ENCODE results near the gene MCRIP1.

The MCRIP1 gene

DNA sequence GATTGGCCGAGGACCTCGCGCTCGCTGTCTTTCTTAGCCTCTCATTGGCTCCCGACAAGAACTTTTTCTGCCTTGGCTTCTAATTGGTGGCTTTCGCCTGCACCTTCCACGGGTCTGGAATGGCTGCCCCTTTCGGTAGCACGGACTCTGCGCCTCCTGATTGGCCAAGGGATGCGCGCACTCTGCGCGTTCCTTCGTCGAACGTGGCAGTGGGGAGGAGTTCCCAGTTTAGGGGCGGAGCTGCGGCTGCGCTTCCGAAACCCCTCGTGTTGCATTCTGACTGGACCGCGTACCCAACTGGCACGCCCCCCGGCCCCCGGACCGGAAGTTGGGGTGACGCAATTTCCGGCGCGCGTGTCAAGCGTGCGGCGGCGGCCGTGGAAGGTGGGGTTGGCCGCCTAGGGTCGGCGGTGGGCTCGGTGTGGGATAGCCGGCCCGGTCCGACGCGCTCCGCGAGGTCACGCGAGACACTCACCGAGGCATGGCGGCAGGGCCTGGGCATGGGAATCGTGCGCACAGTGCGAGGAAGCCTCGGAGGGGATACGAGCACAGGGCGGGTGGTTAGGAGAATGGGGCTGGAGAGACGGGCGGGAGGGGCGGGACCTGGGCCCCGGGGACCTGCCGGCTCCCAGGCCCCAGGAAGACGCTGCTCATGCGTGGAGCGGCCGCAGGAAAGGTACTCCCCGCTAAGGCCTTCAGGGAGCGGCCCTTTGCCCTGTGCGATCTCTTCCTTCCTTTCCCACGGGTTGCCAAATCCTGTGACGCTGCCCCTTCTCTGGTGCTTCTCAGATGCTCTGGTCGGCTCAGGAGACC, 27.9 kb upstream of the MCRIP1 start:
- peak; percentile 99 for DNase-seq

DNA sequence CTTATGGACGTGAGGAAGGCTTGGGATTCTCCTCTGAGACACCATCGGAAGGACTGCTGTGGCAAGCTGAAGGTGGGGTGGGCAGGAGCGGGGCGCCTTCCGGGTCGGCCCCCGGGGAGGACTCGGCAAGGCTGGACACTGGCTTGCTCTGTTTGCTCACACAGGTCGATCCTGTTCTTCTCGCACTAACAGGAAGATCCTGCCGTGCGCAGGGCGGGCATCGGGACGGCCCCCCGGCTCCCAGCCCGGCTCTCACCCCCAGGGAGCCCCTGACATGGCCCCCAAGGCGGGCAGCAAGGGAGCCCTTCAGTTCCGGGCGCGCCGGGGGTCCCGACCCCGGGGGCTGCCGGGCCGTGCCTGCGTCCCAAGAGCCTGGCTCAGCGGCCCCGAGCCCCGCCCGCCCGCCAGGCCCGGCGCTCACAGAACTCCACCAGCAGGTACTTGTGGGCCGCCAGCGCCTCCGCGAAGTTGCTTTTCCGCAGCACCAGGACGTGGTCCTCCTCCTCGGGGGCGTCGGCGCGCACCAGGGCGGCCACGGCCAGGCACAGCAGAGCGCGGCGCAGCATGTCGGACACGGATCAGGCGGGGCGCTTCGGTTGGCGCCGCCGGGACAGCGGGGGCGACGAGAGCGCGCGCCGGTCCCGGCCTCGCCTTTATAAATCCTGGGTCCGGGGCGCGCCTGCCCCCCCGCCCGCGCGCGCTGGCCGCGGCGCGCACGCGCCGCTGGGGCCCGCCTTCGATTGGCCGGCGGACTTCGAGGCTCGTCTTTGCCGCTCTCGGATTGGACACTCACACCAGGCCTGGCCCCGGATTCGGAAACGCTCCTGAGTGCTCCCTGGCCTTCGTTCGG, 27.0 kb upstream of the MCRIP1 start, which contains the start of gene P4HB:
Gene P4HB, minus strand, starts transcription at position 630 of the 850 bp plus-strand sequence. Its CDS starts 64 bp downstream, at position 566.
- peak in 1 of 2 experiments; percentile 91 for DNase-seq

DNA sequence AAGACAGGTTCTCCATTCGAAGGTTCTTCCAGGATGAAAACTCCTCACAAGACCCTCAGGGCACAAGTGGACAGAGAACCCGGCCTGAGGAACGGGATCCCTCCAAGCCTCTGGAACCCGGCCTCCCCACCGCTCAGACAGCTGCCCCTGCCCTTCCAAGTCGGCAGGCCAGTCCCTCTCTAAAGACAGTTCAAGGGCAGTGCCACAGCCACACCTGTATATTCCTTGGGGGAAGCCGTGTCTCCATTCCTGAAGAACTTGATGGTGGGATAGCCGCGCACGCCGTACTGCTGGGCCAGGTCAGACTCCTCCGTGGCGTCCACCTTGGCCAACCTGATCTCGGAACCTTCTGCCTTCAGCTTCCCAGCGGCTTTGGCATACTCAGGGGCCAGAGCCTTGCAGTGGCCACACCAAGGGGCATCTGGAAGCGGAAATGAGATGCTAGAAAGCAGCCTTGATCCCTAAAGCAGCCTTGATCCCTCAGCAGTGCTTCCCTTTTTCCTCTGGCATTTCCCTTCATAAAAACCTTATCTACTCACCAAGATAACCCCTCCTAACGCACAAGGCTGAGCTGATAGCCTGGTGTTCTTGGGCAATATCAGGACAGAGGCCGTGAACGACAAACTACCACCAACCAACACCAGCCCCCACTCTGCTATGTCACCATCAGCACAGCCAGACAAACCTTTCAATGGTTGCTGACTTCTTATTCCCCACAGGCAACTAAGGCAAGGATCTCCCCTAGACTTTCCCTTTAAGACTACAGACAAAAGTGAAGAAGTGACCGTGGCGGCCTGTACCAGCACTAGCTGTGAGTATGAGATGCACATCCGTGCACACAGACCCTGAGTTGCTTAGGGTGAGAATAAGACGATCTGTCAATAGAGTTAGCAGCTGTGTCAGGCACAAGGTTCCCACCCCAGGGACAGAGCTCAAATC, 26.1 kb upstream of the MCRIP1 start:
- DNase-seq: no peak

DNA sequence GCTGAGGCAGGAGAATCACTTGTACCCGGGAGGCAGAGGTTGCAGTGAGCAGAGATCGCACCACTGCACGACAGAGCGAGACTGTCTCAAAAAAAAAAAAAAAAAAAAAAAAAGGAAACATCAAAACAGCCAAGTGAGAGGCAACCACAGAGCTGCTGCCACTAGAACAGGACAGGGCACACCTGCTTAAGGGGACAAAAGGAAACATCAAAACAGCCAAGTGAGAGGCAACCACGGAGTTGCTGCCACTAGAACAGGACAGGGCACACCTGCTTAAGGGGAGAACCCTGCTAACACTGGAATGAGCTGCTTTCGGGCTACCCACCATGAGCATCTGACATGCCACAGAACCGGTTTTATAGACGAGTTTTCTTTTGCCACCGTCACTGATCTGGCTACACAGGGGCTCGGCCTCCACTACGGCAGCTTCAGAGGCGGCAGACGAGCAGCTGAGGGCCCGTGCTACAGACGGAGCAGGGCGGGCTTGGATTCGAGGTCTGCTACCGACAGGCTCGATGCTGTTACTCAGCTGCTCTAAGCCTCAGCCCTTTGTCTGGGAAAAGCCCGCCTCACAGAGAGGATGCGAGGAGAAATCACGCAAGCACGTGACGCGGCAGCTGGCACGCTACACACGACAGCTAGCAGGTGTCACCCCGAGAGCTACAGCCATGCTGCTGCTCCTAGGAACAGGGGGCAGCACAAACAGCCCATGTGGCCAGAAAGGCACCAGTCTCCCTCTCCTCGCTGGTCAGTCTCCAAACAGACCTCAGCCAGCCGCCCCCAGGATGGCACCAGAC, 25.3 kb upstream of the MCRIP1 start:
- no peak for DNase-seq

DNA sequence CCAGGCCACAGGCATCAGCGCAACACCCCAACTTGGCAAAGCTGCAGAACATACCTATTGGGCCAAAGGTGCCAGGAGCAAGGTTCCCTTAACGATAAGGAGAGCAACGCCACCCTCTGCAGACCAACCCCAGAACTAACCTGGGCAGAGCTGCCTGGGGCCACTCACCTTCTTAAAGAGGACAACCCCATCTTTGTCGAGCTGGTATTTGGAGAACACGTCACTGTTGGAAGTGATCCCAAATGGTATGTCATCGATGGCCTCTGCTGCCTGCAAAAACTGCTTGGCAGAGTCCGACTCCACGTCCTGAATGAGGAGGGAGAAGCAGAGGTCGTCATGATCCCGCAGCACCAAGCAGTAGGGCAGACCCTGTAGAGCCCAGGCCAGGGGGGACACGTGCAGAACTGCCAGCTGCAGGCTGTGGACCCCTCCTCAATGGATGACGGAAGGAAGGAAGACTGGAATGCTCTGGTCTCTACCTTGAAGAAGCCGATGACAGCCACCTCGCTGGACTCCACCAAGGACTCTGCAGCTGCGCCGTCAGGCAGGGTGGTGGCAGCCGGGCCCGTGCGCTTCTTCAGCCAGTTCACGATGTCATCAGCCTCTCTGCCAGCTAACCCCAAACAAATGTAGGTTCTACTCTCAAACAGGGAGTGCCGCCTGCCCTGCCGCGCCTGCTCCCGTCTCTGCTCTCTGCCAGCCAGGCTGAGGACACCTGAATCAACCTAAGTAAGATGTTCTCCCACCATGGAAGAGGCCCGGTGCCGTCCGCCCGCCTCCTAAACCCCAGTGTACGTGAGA, 22.1 kb upstream of the MCRIP1 start:
- no peak for DNase-seq

DNA sequence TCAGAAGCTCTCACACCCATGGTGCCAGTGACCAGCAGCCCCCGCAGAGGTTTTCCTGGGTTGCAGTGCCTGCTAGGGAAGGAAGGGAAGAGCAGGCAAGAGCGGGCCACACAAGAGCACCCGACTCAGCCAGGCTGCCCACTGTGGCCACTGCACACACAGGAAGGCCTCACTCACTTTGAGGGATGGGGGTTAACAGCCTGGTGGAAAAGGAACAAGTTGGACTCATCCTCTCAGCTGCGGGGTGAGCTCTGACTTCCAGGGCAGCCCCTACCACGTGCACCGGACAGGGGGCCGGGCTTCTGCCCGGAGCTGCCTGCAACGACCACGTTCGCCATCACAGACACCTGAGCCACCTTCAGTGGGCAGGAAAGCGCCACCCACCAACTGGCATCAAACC, 19.1 kb upstream of the MCRIP1 start:
- DNase-seq: no peak

DNA sequence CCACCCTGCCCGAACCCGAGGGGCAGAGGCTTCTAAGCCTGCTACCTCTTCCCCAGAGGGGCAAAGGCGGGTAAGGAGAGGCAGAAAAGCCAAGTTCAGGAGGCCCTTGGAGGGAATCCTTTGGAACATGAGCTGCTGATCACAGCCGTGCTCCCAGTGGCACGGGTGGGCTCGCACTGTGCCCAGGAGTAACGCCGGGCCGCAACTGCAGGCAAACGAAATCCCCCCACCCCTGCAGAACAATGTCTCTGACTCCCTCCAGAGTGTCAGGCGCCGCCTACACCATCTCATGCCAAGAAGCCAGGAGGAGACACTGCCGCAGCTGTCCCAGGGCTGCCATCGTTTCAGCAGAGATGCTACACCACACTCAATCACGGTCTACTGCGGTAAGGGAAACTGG, 18.3 kb upstream of the MCRIP1 start:
- no peak for DNase-seq

DNA sequence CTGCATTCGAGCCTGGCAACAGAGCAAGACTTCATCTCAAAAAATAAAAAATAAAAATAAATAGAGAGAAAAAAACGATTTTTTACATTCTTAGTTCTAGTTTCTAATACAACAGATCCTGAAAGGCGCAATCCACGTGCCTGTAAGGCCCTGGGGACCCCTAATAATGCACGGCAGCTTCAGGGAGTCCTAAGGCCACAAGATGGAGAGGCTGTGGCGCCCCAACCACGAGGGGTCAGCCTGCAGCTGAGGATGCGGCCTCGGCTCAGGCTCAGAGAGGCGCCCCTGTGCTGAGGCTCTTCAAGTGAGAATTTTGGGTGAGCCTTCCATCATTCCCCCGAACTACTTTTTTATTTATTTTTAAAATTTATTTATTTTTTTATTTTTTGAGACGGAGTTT, 16.4 kb upstream of the MCRIP1 start:
- no peak for DNase-seq

DNA sequence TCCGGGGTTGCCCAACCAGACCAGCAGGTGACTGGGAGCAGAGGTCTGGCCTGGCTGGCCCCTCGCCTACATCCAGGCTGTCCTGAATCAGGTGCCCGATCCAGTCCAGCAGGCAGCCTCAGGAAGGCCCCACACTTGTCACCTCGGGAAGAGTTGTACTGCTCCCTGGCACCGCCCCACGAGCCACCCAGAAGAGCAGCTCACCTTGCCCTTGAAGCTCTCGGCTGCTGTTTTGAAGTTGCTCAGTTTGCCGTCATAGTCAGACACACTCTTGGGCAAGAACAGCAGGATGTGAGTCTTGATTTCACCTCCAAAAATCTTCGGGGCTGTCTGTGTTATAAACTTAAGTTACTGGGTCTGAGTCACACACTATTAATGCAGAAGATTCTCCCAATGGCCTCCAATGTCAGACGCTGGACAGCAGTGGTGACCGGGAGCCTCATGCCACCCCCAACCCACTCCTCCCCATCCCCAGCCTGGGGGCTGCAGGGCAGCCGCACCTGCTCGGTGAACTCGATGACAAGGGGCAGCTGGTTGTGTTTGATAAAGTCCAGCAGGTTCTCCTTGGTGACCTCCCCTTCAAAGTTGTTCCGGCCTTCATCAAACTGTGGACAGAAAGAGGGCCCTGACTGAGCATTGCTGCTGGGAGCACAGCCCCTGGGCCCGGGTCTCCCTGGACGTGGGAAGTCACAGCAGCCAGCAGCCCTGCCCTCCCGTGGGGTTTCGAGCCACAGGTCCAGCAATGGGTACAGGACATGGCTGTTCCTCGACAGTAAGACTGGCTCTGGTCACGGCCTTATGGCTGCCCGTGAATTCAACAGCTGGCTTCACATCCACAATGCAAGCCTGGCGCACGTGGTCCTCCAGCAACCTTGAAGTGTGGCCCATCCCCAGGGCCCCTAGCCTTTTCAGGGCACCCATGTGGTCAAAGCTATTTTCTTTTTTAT, 13.9 kb upstream of the MCRIP1 start:
- no peak for DNase-seq

DNA sequence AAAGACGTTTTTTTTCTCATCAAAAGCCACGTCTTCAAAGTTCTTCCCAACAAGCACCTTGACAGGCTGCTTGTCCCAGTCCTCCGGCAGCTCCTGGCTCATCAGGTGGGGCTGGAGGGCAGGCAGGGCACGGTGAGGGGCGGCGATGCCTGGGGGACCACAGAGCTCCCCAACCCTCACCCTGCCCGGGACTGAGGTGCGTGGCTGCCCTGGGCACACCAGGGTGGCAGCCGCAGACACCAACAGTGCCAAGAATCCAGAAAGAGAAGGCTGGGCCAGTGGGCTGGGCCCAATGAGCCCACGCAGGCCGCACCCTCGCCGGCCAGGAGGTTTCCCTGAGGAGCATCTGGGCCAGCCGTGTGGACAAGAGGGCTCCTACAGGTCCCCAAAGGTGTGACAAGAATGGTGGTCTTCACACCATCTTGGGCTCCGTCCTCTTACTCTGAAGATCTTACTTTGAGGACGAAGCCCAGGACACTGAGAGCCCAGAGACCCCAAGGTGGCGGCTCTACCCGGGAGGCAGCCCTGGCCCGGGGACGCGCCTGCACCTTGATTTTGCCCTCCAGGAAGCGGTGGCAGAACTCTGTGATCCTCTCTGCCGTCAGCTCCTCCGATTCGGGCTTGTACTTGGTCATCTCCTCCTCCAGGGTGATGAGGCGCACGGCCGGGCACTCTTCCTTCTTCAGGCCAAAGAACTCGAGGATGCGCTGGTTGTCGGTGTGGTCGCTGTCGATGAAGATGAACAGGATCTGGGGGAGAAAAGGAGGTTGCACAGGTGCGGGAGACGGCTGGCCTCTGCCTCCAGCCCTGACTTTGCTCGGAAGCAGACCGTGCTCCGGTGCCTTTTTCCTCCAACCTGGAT, 13.0 kb upstream of the MCRIP1 start:
- DNase-seq: no peak

DNA sequence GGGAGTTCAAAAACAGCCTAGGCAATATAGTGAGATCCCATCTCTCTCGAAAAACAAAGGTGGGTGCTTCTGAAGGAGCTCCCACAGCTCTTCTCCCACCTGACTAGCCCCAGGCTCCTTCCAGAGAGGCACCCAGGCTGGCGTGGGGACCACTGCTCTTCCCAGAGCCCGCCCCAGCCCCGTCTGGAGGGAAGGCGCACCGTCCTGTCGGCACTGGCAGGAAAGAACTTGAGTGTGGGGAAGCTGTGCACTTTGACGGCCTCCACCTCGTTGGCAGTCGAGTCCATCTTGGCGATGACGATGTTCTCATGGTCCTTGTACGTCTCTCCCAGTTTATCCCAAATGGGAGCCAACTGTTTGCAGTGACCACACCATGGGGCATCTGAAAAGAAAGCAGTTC, 12.3 kb upstream of the MCRIP1 start:
- no peak for DNase-seq

DNA sequence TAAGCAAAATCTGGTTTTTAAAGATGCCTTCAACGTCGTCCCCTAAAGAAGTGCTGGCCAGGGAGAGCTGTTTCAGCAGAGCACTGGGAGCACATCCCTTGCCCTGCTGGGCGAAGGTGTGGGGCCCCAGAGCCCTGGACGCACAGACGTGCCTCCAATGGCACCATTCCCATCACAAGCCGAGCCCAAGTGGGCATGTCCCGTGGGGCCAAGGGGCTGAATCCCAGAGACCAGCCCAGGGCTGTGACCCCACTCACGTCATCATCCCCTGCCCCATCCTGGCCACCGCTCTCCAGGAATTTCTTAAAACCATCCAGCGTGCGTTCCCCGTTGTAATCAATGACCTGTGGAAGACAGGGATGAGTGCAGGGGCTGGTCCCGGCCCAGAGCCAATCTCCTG, 11.8 kb upstream of the MCRIP1 start:
- no peak for DNase-seq

DNA sequence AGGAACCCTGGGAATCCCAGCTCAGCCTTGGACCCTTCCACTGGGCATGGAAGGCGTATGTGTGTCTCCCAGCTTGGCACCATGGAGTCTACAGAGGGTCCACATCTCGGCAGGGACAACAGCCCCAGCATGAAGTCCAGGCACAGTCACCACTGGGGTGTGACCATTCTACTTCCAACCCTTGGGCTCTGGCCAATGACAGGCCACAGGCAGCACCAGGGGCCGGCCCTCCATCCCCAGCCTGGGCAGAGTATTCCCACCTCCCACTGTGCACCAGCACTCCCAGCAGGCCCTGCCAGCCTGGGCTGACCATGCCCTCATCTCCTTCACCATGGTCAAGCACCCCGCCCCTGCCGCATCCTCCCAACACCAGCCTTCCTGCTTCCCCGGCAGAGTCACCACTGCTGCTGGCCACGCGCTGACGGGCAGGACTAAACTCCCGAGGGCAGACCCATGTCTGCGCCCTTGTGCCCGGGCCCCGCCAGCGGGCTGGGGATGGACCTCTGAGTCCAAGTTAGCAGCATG, 11.3 kb upstream of the MCRIP1 start:
- DNase-seq: no peak

DNA sequence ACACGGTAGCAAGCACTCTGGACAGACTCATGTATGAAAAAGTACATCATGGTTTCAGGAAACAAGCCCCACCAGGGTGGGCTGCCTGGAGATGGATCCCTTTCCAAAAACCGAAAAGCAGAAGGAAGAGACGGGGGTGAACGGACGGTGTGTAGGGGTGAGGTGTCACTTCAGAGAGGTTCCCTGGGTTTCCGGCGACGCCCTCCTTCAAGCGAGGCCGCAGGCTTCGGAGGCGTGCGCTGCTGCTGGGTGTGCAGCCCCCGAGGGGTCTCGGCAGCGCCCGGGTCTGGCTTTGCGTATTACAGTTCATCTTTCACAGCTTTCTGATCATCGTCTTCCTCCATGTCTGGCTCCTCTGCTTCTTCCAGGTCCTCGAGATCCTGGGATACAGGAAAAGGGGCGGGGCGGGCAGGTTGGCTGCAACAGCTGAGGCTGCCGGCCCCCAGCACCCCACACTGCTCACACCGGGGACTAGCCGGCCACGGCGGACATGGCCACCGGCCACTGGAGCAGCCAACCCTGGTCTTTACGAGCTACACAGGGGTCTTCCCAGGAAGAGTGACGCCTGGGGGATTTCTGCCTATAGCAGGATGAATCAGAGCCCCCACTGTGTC, 10.7 kb upstream of the MCRIP1 start:
- no peak for DNase-seq

DNA sequence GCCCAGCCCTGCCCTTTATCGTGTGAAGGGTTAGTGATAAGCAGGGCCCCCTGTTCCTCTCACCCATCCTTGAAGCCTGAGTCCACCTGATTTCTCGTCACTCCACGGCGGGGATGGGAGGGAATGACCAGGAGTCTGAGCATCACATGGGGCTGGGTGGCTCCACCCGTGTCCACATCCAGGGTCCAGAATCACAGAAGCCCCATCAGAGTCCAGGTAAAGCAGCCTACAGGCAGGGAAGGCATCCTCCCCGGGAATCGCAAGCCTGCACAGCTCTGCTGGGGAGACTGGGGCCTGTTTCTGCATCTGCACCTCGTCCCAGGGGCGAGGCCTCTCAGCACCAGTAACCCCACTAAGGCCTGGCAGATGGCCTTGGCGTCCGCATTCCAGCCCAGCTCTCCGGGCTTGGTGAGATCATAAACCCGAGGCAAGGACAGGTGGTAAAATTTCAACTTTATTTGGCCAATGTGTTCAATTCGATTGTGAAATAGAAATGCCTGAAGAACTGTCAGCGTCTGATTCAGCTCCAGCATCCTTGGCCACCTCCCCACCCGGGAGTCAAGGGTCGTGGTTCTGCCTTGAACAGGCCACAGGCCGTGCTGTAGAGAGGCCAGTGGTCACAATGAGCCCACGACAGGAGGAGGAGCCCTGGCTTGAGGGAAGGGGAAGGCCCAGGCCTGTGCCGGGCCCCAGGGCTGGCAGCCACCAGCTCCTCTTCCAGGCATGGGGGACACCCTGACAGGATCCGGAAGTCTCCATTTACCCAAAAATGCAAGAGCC, 9.8 kb upstream of the MCRIP1 start:
- DNase-seq: no peak

DNA sequence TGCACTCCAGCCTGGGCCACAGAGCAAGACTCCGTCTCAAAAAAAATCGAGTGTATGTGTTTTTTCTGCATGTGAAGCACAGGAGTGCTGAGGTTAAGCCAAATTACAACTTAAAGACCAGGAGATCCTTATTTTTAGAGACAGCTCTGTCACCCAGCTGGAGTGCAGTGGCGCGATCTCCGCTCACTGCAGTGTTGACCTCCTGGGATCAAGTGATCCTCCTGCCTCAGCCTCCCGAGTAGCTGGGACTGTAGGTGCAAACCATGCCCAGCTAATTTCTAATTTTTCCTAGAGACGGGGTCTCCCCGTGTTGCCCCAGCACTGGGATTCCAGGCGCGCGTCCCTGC, 9.3 kb upstream of the MCRIP1 start:
- DNase-seq: no peak

DNA sequence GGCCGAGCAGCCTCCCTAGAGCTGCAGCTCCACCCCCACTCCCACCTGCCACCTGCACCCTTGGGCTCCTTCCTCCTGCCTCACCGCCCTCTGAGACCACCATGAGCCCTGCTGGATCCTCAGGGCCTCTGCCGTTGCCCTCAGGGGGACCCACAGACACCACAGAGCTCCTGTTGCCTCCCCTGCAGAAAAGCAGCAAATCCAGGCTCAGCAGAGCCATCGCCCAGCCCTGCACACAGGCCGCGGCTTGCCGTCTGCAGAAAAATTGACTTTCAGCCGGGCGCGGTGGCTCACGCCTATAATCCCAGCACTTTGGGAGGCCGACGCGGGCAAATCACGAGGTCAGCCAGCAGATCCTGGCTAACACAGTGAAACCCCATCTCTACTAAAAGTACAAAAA, 8.8 kb upstream of the MCRIP1 start:
- DNase-seq: no peak
